ENCODE data around the gene C11orf21.

C11orf21 gene

DNA sequence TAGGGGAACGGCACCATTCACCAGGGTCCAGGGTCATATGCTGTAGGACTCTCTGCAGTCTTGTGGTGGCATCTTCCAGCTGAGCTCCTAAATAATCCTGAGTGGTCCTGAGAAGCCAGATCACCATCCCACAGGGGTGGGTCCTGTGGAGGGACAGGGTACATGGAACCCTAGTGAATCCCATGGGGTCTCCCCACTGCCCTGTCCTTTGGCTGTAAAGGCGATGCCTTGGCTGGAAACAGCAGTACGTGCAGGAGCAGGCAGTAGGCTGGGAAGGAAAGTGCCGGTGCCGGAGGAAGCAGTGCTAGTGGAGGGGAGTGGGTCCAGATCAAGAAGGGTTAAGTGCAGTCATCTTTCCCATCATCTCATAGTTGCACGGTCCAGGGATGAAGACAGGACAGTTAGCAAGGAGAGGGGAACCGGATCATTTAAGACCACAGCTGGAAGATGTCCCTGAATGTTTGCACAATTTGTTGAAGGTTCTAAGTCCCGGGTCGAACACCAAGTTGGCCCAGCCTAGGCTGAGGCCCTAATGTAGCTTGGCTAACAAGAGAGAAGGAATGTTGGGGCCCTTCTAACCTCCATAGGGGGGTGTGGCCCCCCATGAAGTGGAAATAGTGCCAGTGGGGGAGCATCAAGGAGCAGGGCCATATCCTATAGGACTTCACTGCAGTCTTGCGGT lies 18.2 kb upstream of the C11orf21 start:
- no peaks in the 10 kb centered on the region for H3K79me2 ChIP-seq (ENCODE audit: insufficient read depth, low read length)
- H3K9ac ChIP-seq (ENCODE audit: low read depth, low read length, poor library complexity, severe bottlenecking): no peak overlapping the region
- no peaks in the 10 kb centered on the region for H3K36me3 ChIP-seq (ENCODE audit: insufficient read depth, low read length)
- H4K20me1 ChIP-seq (ENCODE audit: insufficient read depth, low read length, poor library complexity, severe bottlenecking): no peaks in the 10 kb centered on the region
- H3K4me1 ChIP-seq (ENCODE audit: insufficient read depth, low read length, poor library complexity, severe bottlenecking): peaks cover 4% of the 10 kb centered on the region
- no peak for TF ChIP-seq EZH2phosphoT487 (IDR thresholded peaks at IDR 0.05; ENCODE audit: borderline replicate concordance)
- TF ChIP-seq, protein P1, sequence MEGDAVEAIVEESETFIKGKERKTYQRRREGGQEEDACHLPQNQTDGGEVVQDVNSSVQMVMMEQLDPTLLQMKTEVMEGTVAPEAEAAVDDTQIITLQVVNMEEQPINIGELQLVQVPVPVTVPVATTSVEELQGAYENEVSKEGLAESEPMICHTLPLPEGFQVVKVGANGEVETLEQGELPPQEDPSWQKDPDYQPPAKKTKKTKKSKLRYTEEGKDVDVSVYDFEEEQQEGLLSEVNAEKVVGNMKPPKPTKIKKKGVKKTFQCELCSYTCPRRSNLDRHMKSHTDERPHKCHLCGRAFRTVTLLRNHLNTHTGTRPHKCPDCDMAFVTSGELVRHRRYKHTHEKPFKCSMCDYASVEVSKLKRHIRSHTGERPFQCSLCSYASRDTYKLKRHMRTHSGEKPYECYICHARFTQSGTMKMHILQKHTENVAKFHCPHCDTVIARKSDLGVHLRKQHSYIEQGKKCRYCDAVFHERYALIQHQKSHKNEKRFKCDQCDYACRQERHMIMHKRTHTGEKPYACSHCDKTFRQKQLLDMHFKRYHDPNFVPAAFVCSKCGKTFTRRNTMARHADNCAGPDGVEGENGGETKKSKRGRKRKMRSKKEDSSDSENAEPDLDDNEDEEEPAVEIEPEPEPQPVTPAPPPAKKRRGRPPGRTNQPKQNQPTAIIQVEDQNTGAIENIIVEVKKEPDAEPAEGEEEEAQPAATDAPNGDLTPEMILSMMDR (conservative IDR thresholded peaks at IDR 0.05; ENCODE audit: low read length): no peak
- no peak overlapping the region for H3K4me2 ChIP-seq (ENCODE audit: low read depth, low read length, poor library complexity, severe bottlenecking)
- H3F3A ChIP-seq (ENCODE audit: low read depth): no peaks in the 10 kb centered on the region
- no peaks in the 10 kb centered on the region for H3K9me2 ChIP-seq (replicated peaks; ENCODE audit: low read depth, low read length)
- H2AFZ ChIP-seq (ENCODE audit: low read length): no peak overlapping the region
- no peaks in the 10 kb centered on the region for H3K9me3 ChIP-seq (ENCODE audit: insufficient read depth, low read depth, low read length)
- no peaks in the 10 kb centered on the region for H3K27me3 ChIP-seq (ENCODE audit: insufficient read depth, low read length, poor library complexity, severe bottlenecking)
- no peak overlapping the region for H3K4me3 ChIP-seq (ENCODE audit: low read length, poor library complexity, severe bottlenecking)

DNA sequence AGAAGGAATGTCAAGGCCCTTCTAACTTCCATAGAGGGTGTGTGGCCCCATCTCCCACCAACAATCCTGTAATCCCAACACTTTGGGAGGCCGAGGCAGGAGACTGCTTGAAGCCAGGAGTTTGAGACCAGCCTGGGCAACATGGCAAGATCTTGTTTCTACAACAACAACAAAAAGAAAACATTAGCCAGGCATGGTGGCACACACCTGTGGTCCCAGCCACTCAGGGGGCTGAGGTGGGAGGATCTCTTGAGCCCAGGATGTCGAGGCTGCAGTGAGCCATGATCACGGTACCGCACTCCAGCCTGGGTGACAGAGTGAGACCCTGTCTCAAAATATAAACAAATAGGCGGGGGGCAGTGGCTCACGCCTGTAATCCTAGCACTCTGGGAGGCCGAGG lies 17.0 kb upstream of the C11orf21 start:
- Histone ChIP-seq H3K4me1 (ENCODE audit: insufficient read depth, low read length, poor library complexity, severe bottlenecking) (peaks cover 8% of the 10 kb centered on the region), H3K4me3 (ENCODE audit: low read length, poor library complexity, severe bottlenecking) (no peak overlapping the region), H3K27me3 (ENCODE audit: insufficient read depth, low read length, poor library complexity, severe bottlenecking) (no peaks in the 10 kb centered on the region), H3K9me3 (ENCODE audit: insufficient read depth, low read depth, low read length) (no peaks in the 10 kb centered on the region), H3K9me2 (replicated peaks; ENCODE audit: low read depth, low read length) (no peaks in the 10 kb centered on the region), H3K9ac (ENCODE audit: low read depth, low read length, poor library complexity, severe bottlenecking) (no peak overlapping the region), H4K20me1 (ENCODE audit: insufficient read depth, low read length, poor library complexity, severe bottlenecking) (no peaks in the 10 kb centered on the region), H3K4me2 (ENCODE audit: low read depth, low read length, poor library complexity, severe bottlenecking) (no peak overlapping the region), H2AFZ (ENCODE audit: low read length) (no peak overlapping the region), H3F3A (ENCODE audit: low read depth) (no peaks in the 10 kb centered on the region), H3K79me2 (ENCODE audit: insufficient read depth, low read length) (no peaks in the 10 kb centered on the region), H3K36me3 (ENCODE audit: insufficient read depth, low read length) (no peaks in the 10 kb centered on the region)
- TF ChIP-seq, protein P1 (conservative IDR thresholded peaks at IDR 0.05; ENCODE audit: low read length): no peak
- TF ChIP-seq EZH2phosphoT487 (IDR thresholded peaks at IDR 0.05; ENCODE audit: borderline replicate concordance): no peak

DNA sequence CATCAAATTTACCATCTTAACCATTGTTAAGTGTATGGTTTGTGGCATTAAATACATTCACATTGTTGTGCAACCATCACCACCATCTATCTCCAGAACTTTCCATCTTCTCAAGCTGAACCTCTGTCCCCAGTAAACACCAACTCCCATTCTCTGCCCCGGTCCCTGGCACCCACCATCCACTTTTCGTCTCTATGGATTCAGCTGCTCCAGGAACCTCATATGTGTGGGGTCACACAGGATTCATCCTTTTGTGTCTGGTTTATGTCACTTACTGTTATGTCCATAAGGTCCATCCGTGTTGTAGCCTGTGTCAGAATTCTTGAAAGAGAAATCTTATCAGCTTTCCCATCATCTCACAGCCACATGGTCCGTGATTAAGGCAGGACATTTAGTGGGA lies 16.4 kb upstream of the C11orf21 start:
- H3K4me3 ChIP-seq (ENCODE audit: low read length, poor library complexity, severe bottlenecking): no peak overlapping the region

More for the DNA sequence above, 16.4 kb upstream of the C11orf21 start:
- Histone ChIP-seq H3K27me3 (ENCODE audit: insufficient read depth, low read length, poor library complexity, severe bottlenecking) (no peaks in the 10 kb centered on the region), H3K9me3 (ENCODE audit: insufficient read depth, low read depth, low read length) (no peaks in the 10 kb centered on the region), H3F3A (ENCODE audit: low read depth) (no peaks in the 10 kb centered on the region), H3K4me1 (ENCODE audit: insufficient read depth, low read length, poor library complexity, severe bottlenecking) (peaks cover 8% of the 10 kb centered on the region), H3K9me2 (replicated peaks; ENCODE audit: low read depth, low read length) (no peaks in the 10 kb centered on the region), H3K36me3 (ENCODE audit: insufficient read depth, low read length) (no peaks in the 10 kb centered on the region), H4K20me1 (ENCODE audit: insufficient read depth, low read length, poor library complexity, severe bottlenecking) (no peaks in the 10 kb centered on the region), H3K4me2 (ENCODE audit: low read depth, low read length, poor library complexity, severe bottlenecking) (no peak overlapping the region), H3K9ac (ENCODE audit: low read depth, low read length, poor library complexity, severe bottlenecking) (no peak overlapping the region), H3K79me2 (ENCODE audit: insufficient read depth, low read length) (no peaks in the 10 kb centered on the region), H2AFZ (ENCODE audit: low read length) (no peak overlapping the region)
- TF ChIP-seq, protein P1 (conservative IDR thresholded peaks at IDR 0.05; ENCODE audit: low read length): no peak
- no peak for TF ChIP-seq EZH2phosphoT487 (IDR thresholded peaks at IDR 0.05; ENCODE audit: borderline replicate concordance)
